ENCODE measurements around the gene PEMT. TPM values are rescaled to one million over a fixed set of nuclear protein-coding genes. Genes with fewer than 3 reads are reported as not detected.

The PEMT gene
- total and polyA plus RNA-seq, 9 of the 15 experiments (the other 6 are each of a cell fraction or from before 2014, with no cell fraction given), result 1.4 to 36.4 (median 13.6) TPM

DNA sequence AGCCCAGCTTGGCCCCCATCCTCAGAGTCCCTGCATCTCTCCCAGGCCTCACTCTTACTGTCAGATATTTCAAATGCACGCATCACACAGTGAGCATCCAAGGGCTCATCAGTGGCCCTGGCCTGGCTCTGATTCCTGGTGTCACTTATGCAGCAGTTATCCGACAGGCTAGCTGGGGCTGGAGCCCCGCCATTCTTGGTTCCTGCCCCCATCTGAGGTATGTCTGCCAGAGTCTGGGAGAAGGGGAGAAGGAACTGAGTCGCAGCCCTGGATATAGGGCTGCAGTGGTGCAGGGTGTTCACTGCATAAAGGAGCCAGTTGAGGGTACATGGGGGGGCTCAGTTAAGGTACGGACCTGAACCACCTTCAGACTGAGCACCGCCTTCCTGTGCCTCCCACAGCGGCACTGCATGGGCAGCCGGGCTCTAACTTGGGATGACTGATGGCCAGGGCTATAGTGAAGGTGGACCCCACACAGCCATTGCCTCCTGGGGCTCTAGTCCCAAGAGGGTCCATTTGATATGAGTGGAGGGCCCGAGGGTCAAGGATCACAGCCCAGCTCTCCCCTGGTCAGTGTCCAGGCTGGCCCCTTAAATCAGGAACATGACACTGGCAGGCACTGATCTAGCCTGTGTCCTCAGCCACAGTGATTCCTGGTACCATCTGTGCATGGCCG is 93.5 kb downstream of the PEMT start:
- peaks cover 5% of the 10 kb centered on the region; the same call in 1 of the 3 replicates for H3K36me3 ChIP-seq (ENCODE audit: control insufficient read depth, insufficient read depth, low read length)
- FAIRE-seq (no peak), DNase-seq (ENCODE audit: extremely low read depth in 1 of 4, low spot score in 3 of 4) (no peak), ATAC-seq (no peak)
- in situ Hi-C loops (cut with MboI) (no loop called here), intact Hi-C loops (cut with micrococcal nuclease) (loop anchor here (2.0 to 5.0 kb wide), 3 partner anchors 71 to 144 kb away; no protein-coding TSS in a partner anchor)
- H3K4me1 ChIP-seq (replicated peaks in 1 of 2; ENCODE audit: control insufficient read depth in 2 of 2, insufficient read depth in 2 of 2, low read length in 2 of 2), result peaks cover 0 to 16% of the 10 kb centered on the region in 2 experiments; a peak in 3 of 5 replicates
- TF ChIP-seq CBFB (CRISPR knock-in tag; IDR thresholded peaks at IDR 0.05) (no peak), XRCC3 (IDR thresholded peaks at IDR 0.05) (no peak), DNMT1 (IDR thresholded peaks at IDR 0.05) (no peak), ZSCAN32 (CRISPR knock-in tag; IDR thresholded peaks at IDR 0.05) (no peak)
- ChIA-PET POLR2A (interaction anchor here (1.2 kb wide), 1 partner anchor 12 kb away, joined by 7 read pairs; no protein-coding TSS in a partner anchor), CTCF (ENCODE audit: low intra/inter-chr PET ratio) (no interaction called here)
- BruUV-seq (replicated peaks), result no TSS peak
- no peak overlapping the region for H3K4me2 ChIP-seq (ENCODE audit: insufficient read depth, low read length)
- H2AFZ ChIP-seq (ENCODE audit: low read depth, low read length), result no peak overlapping the region
- no peaks in the 10 kb centered on the region for H3K79me2 ChIP-seq (ENCODE audit: control insufficient read depth, insufficient read depth, low read length)
- no peaks in the 10 kb centered on the region for H3K9me3 ChIP-seq (replicated peaks; ENCODE audit: control insufficient read depth, insufficient read depth, low read depth, low read length)
- H3K4me3 ChIP-seq, result no peak overlapping the region
- H3K9ac ChIP-seq (ENCODE audit: insufficient read depth in 1 of 2, low read depth in 2 of 2, low read length in 2 of 2), result 0 out of 4 replicates have a peak overlapping the region, but pooled peaks of 1 of the 2 experiments have one; percentile 4
- H3K27ac ChIP-seq (ENCODE audit: extremely low read depth, low read depth, low read length), result no peak overlapping the region
- no peaks in the 10 kb centered on the region for H3K9me1 ChIP-seq (ENCODE audit: control insufficient read depth, insufficient read depth, low read length)
- WGBS (ENCODE audit: insufficient coverage, low coverage, missing lambda C conversion rate), result 33% methylated on average over 6 of the region's 10 CpGs
- H3K27me3 ChIP-seq (ENCODE audit: control insufficient read depth in 2 of 2, insufficient read depth in 2 of 2, low read length in 2 of 2), result peaks cover 3 to 28% of the 10 kb centered on the region in 2 experiments; a peak in 2 of 5 replicates
- H4K20me1 ChIP-seq (replicated peaks; ENCODE audit: control insufficient read depth, insufficient read depth, low read length), result no peaks in the 10 kb centered on the region

All from K562 (cell line).